ENCODE measurements around the gene RNF133.

The RNF133 gene

DNA sequence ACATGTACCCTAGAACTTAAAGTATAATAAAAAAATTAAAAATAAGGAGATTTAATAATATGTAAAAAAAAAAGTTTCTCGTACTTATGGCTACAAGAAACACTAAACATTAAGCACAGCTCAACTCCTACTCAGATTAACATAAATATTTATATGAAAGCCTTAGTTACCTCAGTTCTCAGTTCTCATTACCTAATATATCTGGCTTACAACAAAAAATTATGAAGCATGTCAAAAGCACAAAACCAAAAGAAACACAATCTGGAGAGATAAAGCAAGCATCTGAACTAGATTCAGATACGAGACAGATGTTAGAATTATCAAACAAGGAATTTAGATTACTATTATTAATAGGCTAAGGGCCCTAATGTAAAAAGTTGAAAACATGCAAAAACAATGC is 40.1 kb downstream of the RNF133 start:
- Histone ChIP-seq H3K27me3 (ENCODE audit: control insufficient read depth, insufficient read depth, low read length) (no peaks in the 10 kb centered on the region), H3K4me1 (ENCODE audit: control insufficient read depth, insufficient read depth, low read length) (no peaks in the 10 kb centered on the region), H3K4me3 (ENCODE audit: low read length) (no peak overlapping the region), H3K9ac (ENCODE audit: low read length) (no peak overlapping the region), H3K36me3 (ENCODE audit: control insufficient read depth, insufficient read depth, low read length) (no peaks in the 10 kb centered on the region), H3K27ac (ENCODE audit: low read depth, low read length) (no peak overlapping the region)

GRCh38 chr7:122653685-122654084 is 45.2 kb downstream of the RNF133 start:
- no peaks in the 10 kb centered on the region for H3K4me1 ChIP-seq (ENCODE audit: control insufficient read depth, insufficient read depth, low read length)

GRCh38 chr7:122652876-122653275 is 46.0 kb downstream of the RNF133 start:
- Histone ChIP-seq H3K27me3 (ENCODE audit: control insufficient read depth, insufficient read depth, low read length) (no peaks in the 10 kb centered on the region), H3K36me3 (ENCODE audit: control insufficient read depth, insufficient read depth, low read length) (no peaks in the 10 kb centered on the region), H3K27ac (ENCODE audit: low read depth, low read length) (no peak overlapping the region), H3K9ac (ENCODE audit: low read length) (no peak overlapping the region), H3K4me3 (ENCODE audit: low read length) (no peak overlapping the region), H3K4me1 (ENCODE audit: control insufficient read depth, insufficient read depth, low read length) (no peaks in the 10 kb centered on the region)

More at GRCh38 chr7:122653685-122654084, 45.2 kb downstream of the RNF133 start:
- Histone ChIP-seq H3K27ac (ENCODE audit: low read depth, low read length) (no peak overlapping the region), H3K36me3 (ENCODE audit: control insufficient read depth, insufficient read depth, low read length) (no peaks in the 10 kb centered on the region), H3K4me3 (ENCODE audit: low read length) (no peak overlapping the region), H3K9ac (ENCODE audit: low read length) (no peak overlapping the region), H3K27me3 (ENCODE audit: control insufficient read depth, insufficient read depth, low read length) (no peaks in the 10 kb centered on the region)

GRCh38 chr7:122651451-122651850 is 47.5 kb downstream of the RNF133 start:
- H3K36me3 ChIP-seq (ENCODE audit: control insufficient read depth, insufficient read depth, low read length), result no peaks in the 10 kb centered on the region
- no peak overlapping the region for H3K27ac ChIP-seq (ENCODE audit: low read depth, low read length)
- no peaks in the 10 kb centered on the region for H3K4me1 ChIP-seq (ENCODE audit: control insufficient read depth, insufficient read depth, low read length)
- H3K9ac ChIP-seq (ENCODE audit: low read length), result no peak overlapping the region
- H3K4me3 ChIP-seq (ENCODE audit: low read length), result no peak overlapping the region
- H3K27me3 ChIP-seq (ENCODE audit: control insufficient read depth, insufficient read depth, low read length), result no peaks in the 10 kb centered on the region

Data from rectal smooth muscle tissue (tissue), 1 donor.